Adrenal gland (tissue), 5 donors: ENCODE measurements around the gene FBLN2.

Experiments used
- CTCF ChIP-seq, 6 experiments: fragments of 450-650 bp in 4 of 6; fragments of 200-600 bp in 2 of 6; sonication (generic) in 1 of 6; IDR thresholded peaks; 1 replicate in 5 of 6; 2 replicates in 1 of 6; pipeline versions ENCODE4 v1.5.1 to v1.8.0; 2016 to 2021; ENCODE audit warnings: antibody characterized with exemption in 6 of 6, mild to moderate bottlenecking in 2 of 6, moderate library complexity in 1 of 6
- POLR2A ChIP-seq, 2 donors: fragments of 450-650 bp; IDR thresholded peaks; one replicate each; pipeline ENCODE4 v1.6.1; 2017; ENCODE audit warnings: antibody characterized with exemption in 2 of 2, mild to moderate bottlenecking in 2 of 2, moderate library complexity in 1 of 2
- donor health status: DM: no; HTN: no; CAD: no.

- TF ChIP-seq CTCF (IDR thresholded peaks at IDR 0.05), result no peak
- no peak for TF ChIP-seq POLR2A (IDR thresholded peaks at IDR 0.05)
Observed at GRCh38 chr3:13508496-13508895, 40.4 kb upstream of the FBLN2 start.
